A673 (cell line): ENCODE measurements around the gene BTBD18. TPM values are rescaled to one million over a fixed set of nuclear protein-coding genes. Genes with fewer than 3 reads are reported as not detected.

Source experiments
- BruUV-seq: library from RNA; stranded (reverse); fragments of 400-500 nt; replicated peaks from 2 replicates; lab custom pipeline; 2021; lab: Mats Ljungman, UMichigan
- CTCF ChIA-PET: fragments of 300-600 bp; sonication (Branson Sonifier 250); formaldehyde crosslinking; loops from one replicate; lab custom pipeline; 2022; ENCODE audit warnings: antibody characterized with exemption; lab: Charles Lee
- POLR2A ChIA-PET: fragments of 300-600 bp; sonication (Branson Sonifier 250); formaldehyde crosslinking; loops from one replicate; lab custom pipeline; 2022; ENCODE audit warnings: antibody characterized with exemption; ENCODE audit not compliant: low non-redundant PET; lab: Charles Lee
- DNase-seq: peaks from one replicate; pipeline ENCODE4 v3.0.0-alpha.2; 2015; ENCODE audit warnings: low spot score
- H3K27ac ChIP-seq: fragments of 200-600 bp; sonication (generic); 2 replicates; pipeline ENCODE4 v1.5.1; 2016; ENCODE audit warnings: mixed run types, low read depth, mild to moderate bottlenecking, mixed read lengths, antibody characterized with exemption, low read length; ENCODE audit not compliant: poor library complexity, severe bottlenecking
- H3K27me3 ChIP-seq: fragments of 200-600 bp; sonication (generic); replicated peaks from 2 replicates; pipeline ENCODE4 v1.6.1; 2017; ENCODE audit warnings: mixed run types, low read depth, mild to moderate bottlenecking, mixed read lengths, antibody characterized with exemption, low read length; ENCODE audit not compliant: insufficient read depth, poor library complexity
- H3K36me3 ChIP-seq: fragments of 200-600 bp; sonication (generic); 2 replicates; pipeline ENCODE4 v1.6.1; 2016; ENCODE audit warnings: mixed run types, mild to moderate bottlenecking, mixed read lengths, antibody characterized with exemption, low read length; ENCODE audit not compliant: insufficient read depth, poor library complexity, severe bottlenecking
- H3K4me1 ChIP-seq: fragments of 200-600 bp; sonication (generic); 2 replicates; pipeline ENCODE4 v1.6.1; 2017; ENCODE audit warnings: mixed run types, mild to moderate bottlenecking, mixed read lengths, antibody characterized with exemption, low read length; ENCODE audit not compliant: insufficient read depth, poor library complexity, severe bottlenecking
- H3K4me3 ChIP-seq: fragments of 200-600 bp; sonication (generic); 2 replicates; pipeline ENCODE4 v1.5.1; 2016; ENCODE audit warnings: low read depth, mixed run types, mild to moderate bottlenecking, mixed read lengths, low read length; ENCODE audit not compliant: poor library complexity, severe bottlenecking
- H3K9me3 ChIP-seq: fragments of 200-600 bp; sonication (generic); 2 replicates; pipeline ENCODE4 v1.6.1; 2016; ENCODE audit warnings: mixed run types, low read depth, mild to moderate bottlenecking, mixed read lengths, antibody characterized with exemption, low read length; ENCODE audit not compliant: poor library complexity, severe bottlenecking
- EZH2 ChIP-seq: fragments of 200-600 bp; sonication (generic); IDR thresholded peaks from 2 replicates; pipeline ENCODE4 v1.6.1; 2017; ENCODE audit warnings: borderline replicate concordance, low read depth, mild to moderate bottlenecking, mixed read lengths, antibody characterized with exemption, low read length; ENCODE audit not compliant: poor library complexity, severe bottlenecking
- intact Hi-C: fragments of 100-400 bp; cut with micrococcal nuclease; formaldehyde crosslinking; loops from one replicate; pipeline ENCODE4 v1.10.0; 2022; ENCODE audit not compliant: unreplicated experiment
- total RNA-seq: library from RNA; stranded (reverse); gene quantifications from 2 replicates; pipeline ENCODE4 v1.2.3, GENCODE V29; 2021
- TF ChIP-seq, protein P1 (sequence below): fragments of 300-800, 200-600 bp; sonication (generic); conservative IDR thresholded peaks from 2 replicates; pipeline ENCODE4 v1.5.1; 2017; ENCODE audit warnings: low read depth, mild to moderate bottlenecking, antibody characterized with exemption, low read length, moderate library complexity, mixed read lengths

BTBD18 gene
- total RNA-seq, 1 experiment from 2014 or later = not detected

DNA sequence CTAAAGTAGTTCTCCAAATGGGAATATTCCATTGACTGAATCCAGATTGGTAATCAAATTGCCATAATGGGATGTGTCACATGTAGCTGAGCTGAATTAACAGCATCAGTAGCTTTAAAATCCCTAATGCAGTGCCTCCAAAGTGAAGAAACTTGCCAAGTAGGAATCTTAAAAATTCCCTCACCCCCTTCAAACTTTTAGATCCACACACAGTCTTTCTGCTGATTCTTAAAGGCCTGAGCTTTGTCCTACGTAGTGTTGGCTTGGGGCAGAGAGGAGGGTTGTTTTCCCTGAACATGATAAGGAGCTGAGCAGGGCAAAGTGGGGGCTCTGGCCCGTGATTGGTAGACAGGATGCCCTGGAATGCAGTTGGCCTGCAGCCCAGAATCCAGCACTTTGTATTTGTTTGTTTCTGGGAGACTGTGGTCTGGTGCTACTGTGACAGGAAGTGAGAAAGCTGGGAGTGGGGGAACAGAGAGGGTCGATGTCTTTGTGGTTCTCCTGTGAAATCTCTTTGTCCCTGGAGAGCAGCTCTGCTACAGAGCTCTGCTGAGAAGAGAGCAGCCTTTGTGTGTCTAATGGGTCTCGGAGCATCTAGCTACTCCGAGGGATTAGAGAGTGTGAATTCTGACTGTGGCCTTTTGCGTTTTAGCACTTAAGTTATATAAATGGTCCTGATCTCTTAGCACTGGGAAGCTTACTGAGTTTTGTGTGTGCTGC is 26.9 kb upstream of the BTBD18 start:
- ChIA-PET POLR2A (interaction anchor here (0.6 to 1.1 kb wide), 4 partner anchors 10 to 206 kb away, joined by 3 to 17 read pairs (median 8); partner anchors contain the start of genes CTNND1 and SELENOH), CTCF (interaction anchor here (0.6 to 2.0 kb wide), 5 partner anchors 14 to 137 kb away, joined by 4 to 27 read pairs (median 4); partner anchors contain the start of genes BTBD18 and CTNND1)
- intact Hi-C loops = loop anchor here (2.0 kb wide), 1 partner anchor 16 kb away; no protein-coding TSS in a partner anchor
- H3K4me3 ChIP-seq = peak overlapping the region; percentile 14
- H3K36me3 ChIP-seq = no peaks in the 10 kb centered on the region
- BruUV-seq = no TSS peak
- DNase-seq = peak; percentile 100
- H3K27me3 ChIP-seq = no peaks in the 10 kb centered on the region
- H3K9me3 ChIP-seq = no peaks in the 10 kb centered on the region
- peaks cover 61% of the 10 kb centered on the region for H3K4me1 ChIP-seq
- no peak for TF ChIP-seq EZH2
- TF ChIP-seq, protein P1, sequence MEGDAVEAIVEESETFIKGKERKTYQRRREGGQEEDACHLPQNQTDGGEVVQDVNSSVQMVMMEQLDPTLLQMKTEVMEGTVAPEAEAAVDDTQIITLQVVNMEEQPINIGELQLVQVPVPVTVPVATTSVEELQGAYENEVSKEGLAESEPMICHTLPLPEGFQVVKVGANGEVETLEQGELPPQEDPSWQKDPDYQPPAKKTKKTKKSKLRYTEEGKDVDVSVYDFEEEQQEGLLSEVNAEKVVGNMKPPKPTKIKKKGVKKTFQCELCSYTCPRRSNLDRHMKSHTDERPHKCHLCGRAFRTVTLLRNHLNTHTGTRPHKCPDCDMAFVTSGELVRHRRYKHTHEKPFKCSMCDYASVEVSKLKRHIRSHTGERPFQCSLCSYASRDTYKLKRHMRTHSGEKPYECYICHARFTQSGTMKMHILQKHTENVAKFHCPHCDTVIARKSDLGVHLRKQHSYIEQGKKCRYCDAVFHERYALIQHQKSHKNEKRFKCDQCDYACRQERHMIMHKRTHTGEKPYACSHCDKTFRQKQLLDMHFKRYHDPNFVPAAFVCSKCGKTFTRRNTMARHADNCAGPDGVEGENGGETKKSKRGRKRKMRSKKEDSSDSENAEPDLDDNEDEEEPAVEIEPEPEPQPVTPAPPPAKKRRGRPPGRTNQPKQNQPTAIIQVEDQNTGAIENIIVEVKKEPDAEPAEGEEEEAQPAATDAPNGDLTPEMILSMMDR = no peak
- H3K27ac ChIP-seq = peak overlapping the region; percentile 91

DNA sequence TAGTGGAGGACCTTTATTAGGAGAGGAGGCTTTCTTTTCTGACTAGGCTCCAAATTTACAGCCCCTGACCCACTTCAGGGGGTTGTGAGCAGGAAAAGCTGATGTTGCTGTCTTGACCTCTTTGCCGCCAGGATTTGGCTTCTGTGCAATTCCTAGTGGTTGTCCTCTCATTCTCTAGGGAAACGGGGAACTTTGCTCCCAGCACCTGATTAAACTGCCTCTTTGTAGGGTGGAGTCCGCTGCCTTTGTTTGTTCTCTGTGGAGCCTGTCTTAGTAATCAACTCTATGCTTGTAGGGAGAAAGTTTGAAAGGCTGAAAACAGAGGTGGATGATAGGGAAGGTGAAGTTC is 26.3 kb upstream of the BTBD18 start:
- no peak for TF ChIP-seq EZH2
- TF ChIP-seq, protein P1 = no peak
- H3K4me3 ChIP-seq = peak overlapping the region; percentile 14
- no peaks in the 10 kb centered on the region for H3K27me3 ChIP-seq
- BruUV-seq = TSS peak; percentile 87
- no peaks in the 10 kb centered on the region for H3K9me3 ChIP-seq
- H3K4me1 ChIP-seq = peaks cover 61% of the 10 kb centered on the region
- H3K36me3 ChIP-seq = no peaks in the 10 kb centered on the region
- no peak for DNase-seq
- CTCF ChIA-PET = interaction anchor here (1.0 to 2.0 kb wide), 3 partner anchors 17 to 136 kb away, joined by 4 to 27 read pairs (median 4); partner anchors contain the start of gene CTNND1
- intact Hi-C loops = loop anchor here (2.0 kb wide), 1 partner anchor 15 kb away; no protein-coding TSS in a partner anchor
- H3K27ac ChIP-seq = peak overlapping the region; percentile 91
- POLR2A ChIA-PET = interaction anchor here (1.1 kb wide), 1 partner anchor 10 kb away, joined by 17 read pairs; no protein-coding TSS in a partner anchor

DNA sequence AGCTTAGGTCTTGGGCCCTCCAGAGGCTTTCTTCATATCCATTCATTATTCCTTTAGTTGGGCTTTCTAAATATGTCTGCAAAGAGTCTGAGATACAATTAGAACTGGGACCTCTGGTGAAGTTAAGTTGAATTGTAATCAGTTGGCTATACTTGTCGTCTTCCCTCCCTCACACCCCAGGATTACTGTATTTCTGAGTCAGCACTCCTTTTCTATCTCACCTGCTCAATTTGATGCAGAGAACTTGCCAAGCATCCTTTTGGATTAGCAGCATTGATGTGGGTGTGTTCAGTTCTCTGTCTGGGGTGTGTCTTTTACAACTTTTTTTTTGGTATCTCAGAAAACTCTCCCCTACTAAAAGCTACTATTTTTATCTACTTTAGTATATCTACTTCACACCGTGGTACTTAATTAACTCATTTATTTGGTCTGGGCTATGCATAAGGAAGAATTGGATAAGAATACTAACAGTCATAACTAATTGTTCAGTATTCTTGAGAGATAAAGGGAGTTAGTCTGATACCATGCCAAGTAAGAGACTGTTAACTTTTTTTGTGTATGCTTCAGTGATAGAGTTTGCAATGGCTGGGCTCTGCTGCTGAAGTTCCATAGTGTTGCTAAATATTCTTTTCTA is 25.1 kb upstream of the BTBD18 start:
- no peak overlapping the region for H3K4me3 ChIP-seq
- no peaks in the 10 kb centered on the region for H3K27me3 ChIP-seq
- ChIA-PET POLR2A (interaction anchor here (0.6 kb wide), 2 partner anchors 74 to 273 kb away, joined by 3 to 4 read pairs; no protein-coding TSS in a partner anchor), CTCF (interaction anchor here (0.9 kb wide), 1 partner anchor 24 kb away, joined by 3 read pairs; no protein-coding TSS in a partner anchor)
- H3K4me1 ChIP-seq = peaks cover 64% of the 10 kb centered on the region
- no peaks in the 10 kb centered on the region for H3K9me3 ChIP-seq
- BruUV-seq = no TSS peak
- H3K36me3 ChIP-seq = no peaks in the 10 kb centered on the region
- TF ChIP-seq, protein P1 = no peak
- no peak for TF ChIP-seq EZH2
- intact Hi-C loops = no loop called here
- no peak for DNase-seq
- H3K27ac ChIP-seq = peak overlapping the region; percentile 91
